IMR-90 (cell line): ENCODE results near the gene IRF2BP1. TPM values are rescaled to one million over a fixed set of nuclear protein-coding genes. Genes with fewer than 3 reads are reported as not detected.

Experiments used
- ATAC-seq: fragments of 200-7000 bp; cut with Tn5 transposase; 2 replicates; pipeline ENCODE4 v1.9.1; 2020; ENCODE audit warnings: low read depth, mild to moderate bottlenecking, moderate library complexity
- Bru-seq: library from RNA; stranded (reverse); fragments of 400-500 nt; gene quantifications from one replicate; lab custom pipeline; 2021; lab: Mats Ljungman, UMichigan
- BruChase-seq, 2 experiments: library from RNA; stranded (reverse); fragments of 400-500 nt; gene quantifications; one replicate each; lab custom pipeline; 2021; lab: Mats Ljungman, UMichigan
- BruUV-seq: library from RNA; stranded (reverse); fragments of 400-500 nt; replicated peaks from 2 replicates; lab custom pipeline; 2021; lab: Mats Ljungman, UMichigan
- CTCF ChIA-PET: fragments of 300-600 bp; formaldehyde crosslinking; extraction: SDS; loops from one replicate; lab custom pipeline; 2021; ENCODE audit warnings: antibody characterized with exemption; lab: Yijun Ruan, JAX
- POLR2A ChIA-PET: fragments of 300-600 bp; sonication (Branson Sonifier 250); formaldehyde crosslinking; loops from one replicate; lab custom pipeline; 2022; ENCODE audit warnings: antibody characterized with exemption; ENCODE audit not compliant: unreplicated experiment; lab: Charles Lee
- DNase-seq: peaks from one replicate; pipeline ENCODE4 v3.0.0; 2013
- H2AFZ ChIP-seq: replicated peaks from 2 replicates; pipeline ENCODE3; 2013; ENCODE audit warnings: low read length, mild to moderate bottlenecking; ENCODE audit not compliant: poor library complexity
- H2AK5ac ChIP-seq: 2 replicates; pipeline ENCODE4 v1.6.1; 2013; ENCODE audit warnings: low read depth, low read length, inconsistent platforms
- H2AK9ac ChIP-seq: replicated peaks from 2 replicates; pipeline ENCODE3; 2013; ENCODE audit warnings: mild to moderate bottlenecking, low read depth, low read length, moderate library complexity; ENCODE audit not compliant: poor library complexity
- H2BK120ac ChIP-seq: 2 replicates; pipeline ENCODE4 v1.6.1; 2013; ENCODE audit warnings: low read depth, low read length, inconsistent platforms
- H2BK15ac ChIP-seq: 3 replicates; pipeline ENCODE4 v1.6.1; 2013; ENCODE audit warnings: low read depth, low read length, inconsistent platforms
- H2BK20ac ChIP-seq: 2 replicates; pipeline ENCODE4 v1.6.1; 2013; ENCODE audit warnings: low read depth, mild to moderate bottlenecking, inconsistent platforms, low read length, moderate library complexity
- H2BK5ac ChIP-seq: 2 replicates; pipeline ENCODE4 v1.6.1; 2013; ENCODE audit warnings: mild to moderate bottlenecking, low read depth, low read length, inconsistent platforms; ENCODE audit not compliant: poor library complexity, severe bottlenecking
- H3K14ac ChIP-seq: replicated peaks from 2 replicates; pipeline ENCODE4 v1.6.1; 2013; ENCODE audit warnings: low read depth, low read length, inconsistent platforms
- H3K18ac ChIP-seq: 2 replicates; pipeline ENCODE4 v1.6.1; 2013; ENCODE audit warnings: low read depth, low read length, control low read depth
- H3K23ac ChIP-seq: 2 replicates; pipeline ENCODE4 v1.6.1; 2013; ENCODE audit warnings: low read depth, low read length, inconsistent platforms
- H3K27ac ChIP-seq: 2 replicates; pipeline ENCODE4 v1.5.1; 2013; ENCODE audit warnings: mild to moderate bottlenecking, control low read depth, low read length; ENCODE audit not compliant: insufficient read depth
- H3K27me3 ChIP-seq: 2 replicates; pipeline ENCODE4 v1.6.1; 2013; ENCODE audit warnings: low read length; ENCODE audit not compliant: control insufficient read depth, insufficient read depth
- H3K36me3 ChIP-seq: 2 replicates; pipeline ENCODE4 v1.6.1; 2013; ENCODE audit warnings: low read length, mixed read lengths; ENCODE audit not compliant: control insufficient read depth, insufficient read depth
- H3K4ac ChIP-seq: 2 replicates; pipeline ENCODE4 v1.6.1; 2013; ENCODE audit warnings: low read depth, low read length, inconsistent platforms
- H3K4me1 ChIP-seq: 2 replicates; pipeline ENCODE4 v1.6.1; 2013; ENCODE audit warnings: low read length, mixed read lengths; ENCODE audit not compliant: control insufficient read depth, insufficient read depth
- H3K4me2 ChIP-seq: 2 replicates; pipeline ENCODE4 v1.6.1; 2013; ENCODE audit warnings: low read depth, mild to moderate bottlenecking, control low read depth, low read length, moderate library complexity
- H3K4me3 ChIP-seq: 2 replicates; pipeline ENCODE4 v1.5.1; 2013; ENCODE audit warnings: low read depth, mild to moderate bottlenecking, control low read depth, low read length, moderate library complexity; ENCODE audit not compliant: insufficient read depth
- H3K56ac ChIP-seq: 2 replicates; pipeline ENCODE4 v1.6.1; 2013; ENCODE audit warnings: low read length, inconsistent platforms; ENCODE audit not compliant: insufficient read depth; ENCODE audit errors: extremely low read depth
- H3K79me1 ChIP-seq, 2 experiments: 2 replicates each; pipeline ENCODE4 v1.6.1; 2013; ENCODE audit warnings: low read length in 2 of 2, inconsistent platforms in 1 of 2, low read depth in 1 of 2
- H3K9ac ChIP-seq: 2 replicates; pipeline ENCODE4 v1.6.1; 2013; ENCODE audit warnings: low read depth, low read length, control low read depth
- H3K9me1 ChIP-seq: 2 replicates; pipeline ENCODE4 v1.6.1; 2013; ENCODE audit warnings: low read length, inconsistent platforms; ENCODE audit not compliant: insufficient read depth
- H3K9me3 ChIP-seq: 2 replicates; pipeline ENCODE4 v1.6.1; 2013; ENCODE audit warnings: low read length; ENCODE audit not compliant: control insufficient read depth, insufficient read depth
- H4K20me1 ChIP-seq: 2 replicates; pipeline ENCODE4 v1.6.1; 2013; ENCODE audit warnings: low read length, inconsistent platforms; ENCODE audit not compliant: insufficient read depth
- H4K5ac ChIP-seq: 2 replicates; pipeline ENCODE4 v1.6.1; 2013; ENCODE audit warnings: mild to moderate bottlenecking, low read depth, low read length, control low read depth
- H4K8ac ChIP-seq, 2 experiments: 2 replicates each; pipeline ENCODE4 v1.6.1; 2013; ENCODE audit warnings: low read depth in 2 of 2, low read length in 2 of 2, control low read depth in 1 of 2, inconsistent platforms in 1 of 2
- H4K91ac ChIP-seq: 2 replicates; pipeline ENCODE4 v1.6.1; 2013; ENCODE audit warnings: low read depth, low read length, inconsistent platforms; ENCODE audit not compliant: insufficient read depth
- CEBPB ChIP-seq: IDR thresholded peaks from 2 replicates; pipeline ENCODE4 v1.6.1; 2012; ENCODE audit warnings: low read depth, low read length, improper control_type of control experiment
- CHD1 ChIP-seq: IDR thresholded peaks from 2 replicates; pipeline ENCODE4 v1.6.1; 2012; ENCODE audit warnings: low read depth, low read length, improper control_type of control experiment
- CTCF ChIP-seq: conservative IDR thresholded peaks from 2 replicates; pipeline ENCODE4 v1.5.1; 2012; ENCODE audit warnings: mild to moderate bottlenecking, low read depth, low read length, improper control_type of control experiment
- ELK1 ChIP-seq: fragments of 150-350 bp; IDR thresholded peaks from 2 replicates; pipeline ENCODE4 v1.6.1; 2016; ENCODE audit warnings: low read depth, mild to moderate bottlenecking, low read length, moderate library complexity, borderline replicate concordance
- FOS ChIP-seq: fragments of 150-350 bp; IDR thresholded peaks from 2 replicates; pipeline ENCODE4 v1.6.1; 2016; ENCODE audit warnings: low read depth, low read length
- MAZ ChIP-seq: IDR thresholded peaks from 2 replicates; pipeline ENCODE4 v1.6.1; 2012; ENCODE audit warnings: low read depth, mild to moderate bottlenecking, low read length, improper control_type of control experiment, moderate library complexity, borderline replicate concordance
- MXI1 ChIP-seq: IDR thresholded peaks from 2 replicates; pipeline ENCODE4 v1.6.1; 2012; ENCODE audit warnings: low read depth, mild to moderate bottlenecking, low read length, moderate library complexity, borderline replicate concordance
- POLR2A ChIP-seq: IDR thresholded peaks from 2 replicates; pipeline ENCODE4 v1.6.1; 2012; ENCODE audit warnings: mild to moderate bottlenecking, low read depth, low read length
- RAD21 ChIP-seq: IDR thresholded peaks from 2 replicates; pipeline ENCODE4 v1.6.1; 2012; ENCODE audit warnings: low read length, improper control_type of control experiment
- RCOR1 ChIP-seq: IDR thresholded peaks from 2 replicates; pipeline ENCODE4 v1.6.1; 2012; ENCODE audit warnings: mild to moderate bottlenecking, low read length, improper control_type of control experiment; ENCODE audit not compliant: insufficient replicate concordance
- SMC3 ChIP-seq: fragments of 150-350 bp; IDR thresholded peaks from 2 replicates; pipeline ENCODE4 v1.6.1; 2016; ENCODE audit warnings: low read depth, mild to moderate bottlenecking, antibody characterized with exemption, low read length, moderate library complexity
- WGBS, 2 experiments: methylation state at CpG; one replicate each; pipeline versions ENCODE4 v1.1.5 to v1.1.7; 2013; ENCODE audit warnings: missing lambda C conversion rate in 2 of 2; ENCODE audit not compliant: insufficient read length in 1 of 2; ENCODE audit errors: extremely low coverage in 2 of 2; 5-methylcytosine and 5-hydroxymethylcytosine counted together
- dilution Hi-C: fragments of 300-500 bp; cut with HindIII; formaldehyde crosslinking; loops from one replicate; pipeline ENCODE4 v1.14.3; 2018; ENCODE audit warnings: low sequenced_read_pairs; ENCODE audit not compliant: unreplicated experiment
- in situ Hi-C: fragments of 300-500 bp; cut with MboI; formaldehyde crosslinking; loops from 3 replicates; pipeline ENCODE4 v1.14.3; 2019; ENCODE audit warnings: low sequenced_read_pairs, inconsistent platforms, mixed read lengths
- intact Hi-C: fragments of 100-400 bp; cut with micrococcal nuclease; formaldehyde crosslinking; loops from 2 replicates; pipeline ENCODE4 v1.10.0; 2022
- long read RNA-seq: library from polyadenylated mRNA; unstranded; transcript quantifications from one replicate; pipeline ENCODE4 v2.0.0, GENCODE V29; 2021; ENCODE audit not compliant: unreplicated experiment
- polyA plus RNA-seq, 3 experiments: library from polyadenylated mRNA; depleted of rRNA; stranded (reverse); fragments of >200 nt; gene quantifications; 2 replicates each; pipeline ENCODE4 v1.2.3, GENCODE V29; 2012; ENCODE audit warnings: low replicate concordance in 1 of 3
- total RNA-seq: library from RNA; depleted of rRNA; stranded (reverse); fragments of >200 nt; gene quantifications from 2 replicates; pipeline ENCODE4 v1.2.3, GENCODE V29; 2012; rRNA removed

IRF2BP1 gene
- total RNA-seq (4.5 and 5.0 TPM in 2 replicates), polyA plus RNA-seq (2012; rRNA removed) (8.5 and 11.6 TPM in 2 replicates), Bru-seq, nascent RNA (percentile 43 among the genes with signal in this experiment), BruChase-seq, experiment 1, labeled RNA remaining after a 6-hour chase (percentile 52 among the genes with signal in this experiment), BruChase-seq, experiment 2, labeled RNA remaining after a 2-hour chase (percentile 57 among the genes with signal in this experiment)
- 9.6 and 15.7 TPM in 2 replicates for polyA plus RNA-seq (2012; cell fraction: cytosol; rRNA removed)
- 3.3 and 9.4 TPM in 2 replicates for polyA plus RNA-seq (2012; cell fraction: nucleus; rRNA removed; ENCODE audit: low replicate concordance)
- long read RNA-seq, transcript IRF2BP1-201 (1 exons, 2,564 nt): major isoform, 16 of 16 reads
- long read RNA-seq, partial matches to known transcripts: 0 of 16 reads
- long read RNA-seq, other reads (novel, unspliced or antisense): 0 of 16 reads

GRCh38 chr19:45885556-45886426 is at the start of gene IRF2BP1:
IRF2BP1 (minus strand) TSS chr19:45886141; CDS start chr19:45885774, 367 bp downstream.
- Histone ChIP-seq H3K27ac (peak within 1 kb of the TSS; percentile 92), H4K8ac (peak within 1 kb of the TSS; percentile 99 to 100), H4K20me1 (peaks cover 15% of the 10 kb centered on the region), H4K5ac (peak within 1 kb of the TSS; percentile 86), H3K9me3 (no peaks in the 10 kb centered on the region), H3K4me2 (peak within 1 kb of the TSS; percentile 86), H2BK20ac (no peak within 1 kb of the TSS), H2AFZ (peak within 1 kb of the TSS; percentile 95), H3K4me1 (peaks cover 10% of the 10 kb centered on the region), H3K27me3 (no peaks in the 10 kb centered on the region), H2BK120ac (peak within 1 kb of the TSS; percentile 75), H2AK9ac (peak within 1 kb of the TSS; percentile 93), H2AK5ac (peak within 1 kb of the TSS; percentile 85), H2BK5ac (peak within 1 kb of the TSS; percentile 86), H3K9ac (peak within 1 kb of the TSS; percentile 89), H4K91ac (peak within 1 kb of the TSS; percentile 97), H3K9me1 (peaks cover 6% of the 10 kb centered on the region; the same call in 1 of the 2 replicates), H2BK15ac (peak within 1 kb of the TSS; percentile 55; the same call in 1 of the 3 replicates), H3K79me1 (peaks cover 8 to 30% of the 10 kb centered on the region in 2 experiments), H3K18ac (peak within 1 kb of the TSS; percentile 68), H3K23ac (peak within 1 kb of the TSS; percentile 65), H3K56ac (peak within 1 kb of the TSS; percentile 75), H3K4me3 (peak within 1 kb of the TSS; percentile 74), H3K36me3 (peaks cover 8% of the 10 kb centered on the region; the same call in 1 of the 2 replicates), H3K4ac (peak within 1 kb of the TSS; percentile 97), H3K14ac (peak within 1 kb of the TSS; percentile 98)
- WGBS, 2 experiments: 2% methylated on average over 44 of the region's 107 CpGs; no CpG with 5 or more reads in 1 of the 2 experiments
- ATAC-seq (peak; percentile 76), DNase-seq (peak; percentile 91)
- no peak for TF ChIP-seq RAD21
- TF ChIP-seq FOS: no peak
- TF ChIP-seq SMC3: no peak
- peak; percentile 89 for TF ChIP-seq CEBPB
- TF ChIP-seq CHD1: no peak; the same call in 1 of the 2 replicates
- TF ChIP-seq MXI1: peak; percentile 9; the same call in 1 of the 2 replicates
- no peak; the same call in none of the 2 replicates for TF ChIP-seq POLR2A
- peak; percentile 82 for TF ChIP-seq RCOR1
- TF ChIP-seq ELK1: no peak
- TF ChIP-seq MAZ: peak; percentile 44; the same call in 1 of the 2 replicates
- TF ChIP-seq CTCF: no peak
- ChIA-PET CTCF (no interaction called here), POLR2A (no interaction called here)
- intact Hi-C loops (loop anchor here (2.0 to 5.0 kb wide), 2 partner anchors 23 to 112 kb away; partner anchors contain the start of genes CCDC61 and SYMPK), dilution Hi-C loops (no loop called here), in situ Hi-C loops (no loop called here)
- BruUV-seq: no TSS peak
